Loucy (cell line): ENCODE measurements around the gene TP53TG5.

Source experiments
- H2AFZ ChIP-seq: fragments of 200-600 bp; sonication (generic); 2 replicates; pipeline ENCODE4 v1.6.0; 2016; ENCODE audit warnings: antibody characterized with exemption, mild to moderate bottlenecking, low read length, moderate library complexity
- H3F3A ChIP-seq: fragments of 200-600 bp; 2 replicates; pipeline ENCODE4 v1.6.0; 2016; ENCODE audit warnings: antibody characterized with exemption, low read depth, mild to moderate bottlenecking
- H3K27me3 ChIP-seq: fragments of 200-600 bp; sonication (generic); 2 replicates; pipeline ENCODE4 v1.6.1; 2014; ENCODE audit warnings: low read length, mild to moderate bottlenecking; ENCODE audit not compliant: insufficient read depth, poor library complexity, severe bottlenecking
- H3K36me3 ChIP-seq: fragments of 200-600 bp; sonication (generic); 2 replicates; pipeline ENCODE4 v1.6.1; 2016; ENCODE audit warnings: low read length; ENCODE audit not compliant: insufficient read depth
- H3K4me1 ChIP-seq: fragments of 200-600 bp; sonication (generic); 2 replicates; pipeline ENCODE4 v1.5.1; 2014; ENCODE audit warnings: low read length, mild to moderate bottlenecking; ENCODE audit not compliant: insufficient read depth, poor library complexity, severe bottlenecking
- H3K4me2 ChIP-seq: fragments of 200-600 bp; sonication (generic); 2 replicates; pipeline ENCODE4 v1.6.0; 2014; ENCODE audit warnings: antibody characterized with exemption, low read length, low read depth, mild to moderate bottlenecking; ENCODE audit not compliant: poor library complexity, severe bottlenecking
- H3K4me3 ChIP-seq: fragments of 200-600 bp; sonication (generic); 2 replicates; pipeline ENCODE4 v1.5.1; 2014; ENCODE audit warnings: low read length, mild to moderate bottlenecking, mixed read lengths; ENCODE audit not compliant: poor library complexity, severe bottlenecking
- H3K79me2 ChIP-seq: fragments of 200-600 bp; sonication (generic); 2 replicates; pipeline ENCODE4 v1.6.1; 2014; ENCODE audit warnings: low read length; ENCODE audit not compliant: insufficient read depth
- H3K9ac ChIP-seq: fragments of 200-600 bp; sonication (generic); 2 replicates; pipeline ENCODE4 v1.6.0; 2014; ENCODE audit warnings: mild to moderate bottlenecking, low read depth, low read length, moderate library complexity; ENCODE audit not compliant: poor library complexity, severe bottlenecking
- H3K9me2 ChIP-seq: fragments of 200-600 bp; sonication (generic); replicated peaks from 2 replicates; pipeline ENCODE4 v1.6.1; 2016; ENCODE audit warnings: low read depth, low read length, mixed read lengths
- H3K9me3 ChIP-seq: fragments of 200-600 bp; sonication (generic); 2 replicates; pipeline ENCODE4 v1.6.1; 2014; ENCODE audit warnings: mild to moderate bottlenecking, antibody characterized with exemption, low read length, low read depth; ENCODE audit not compliant: insufficient read depth
- H4K20me1 ChIP-seq: fragments of 200-600 bp; sonication (generic); 2 replicates; pipeline ENCODE4 v1.6.0; 2014; ENCODE audit warnings: antibody characterized with exemption, low read length, mild to moderate bottlenecking; ENCODE audit not compliant: insufficient read depth, poor library complexity, severe bottlenecking
- CTCF ChIP-seq: fragments of 200-600 bp; sonication (generic); conservative IDR thresholded peaks from 2 replicates; pipeline ENCODE4 v1.5.1; 2014; ENCODE audit warnings: mild to moderate bottlenecking, antibody characterized with exemption, low read length
- EZH2phosphoT487 ChIP-seq: fragments of 200-600 bp; IDR thresholded peaks from 2 replicates; pipeline ENCODE4 v1.6.1; 2018; ENCODE audit warnings: antibody characterized with exemption, mild to moderate bottlenecking, moderate library complexity, borderline replicate concordance

The TP53TG5 gene

GRCh38 chr20:45373353-45374100, 4.6 kb downstream of the TP53TG5 start:
- Histone ChIP-seq H3K9ac (peak overlapping the region; percentile 23), H3K4me3 (peak overlapping the region; percentile 69)
- TF ChIP-seq EZH2phosphoT487: no peak
- peak; percentile 89 for TF ChIP-seq CTCF

GRCh38 chr20:45372646-45373352, 5.3 kb downstream of the TP53TG5 start:
- H3K9ac ChIP-seq: no peak overlapping the region

More at GRCh38 chr20:45373353-45374100, 4.6 kb downstream of the TP53TG5 start:
- no peaks in the 10 kb centered on the region for H3F3A ChIP-seq
- H2AFZ ChIP-seq: peak overlapping the region; percentile 73
- no peaks in the 10 kb centered on the region for H3K9me2 ChIP-seq
- no peaks in the 10 kb centered on the region for H3K27me3 ChIP-seq
- H3K4me1 ChIP-seq: peaks cover 12% of the 10 kb centered on the region
- H3K4me2 ChIP-seq: peak overlapping the region; percentile 49
- no peaks in the 10 kb centered on the region for H3K79me2 ChIP-seq
- no peaks in the 10 kb centered on the region for H4K20me1 ChIP-seq
- H3K36me3 ChIP-seq: no peaks in the 10 kb centered on the region
- no peaks in the 10 kb centered on the region for H3K9me3 ChIP-seq

GRCh38 chr20:45372241-45372640, 5.9 kb downstream of the TP53TG5 start:
- H3K9ac ChIP-seq: no peak overlapping the region
- no peaks in the 10 kb centered on the region for H3K9me3 ChIP-seq
- no peak overlapping the region for H2AFZ ChIP-seq
- H4K20me1 ChIP-seq: no peaks in the 10 kb centered on the region
- no peak for TF ChIP-seq CTCF
- no peaks in the 10 kb centered on the region for H3K9me2 ChIP-seq
- H3K27me3 ChIP-seq: no peaks in the 10 kb centered on the region
- H3F3A ChIP-seq: peaks cover 6% of the 10 kb centered on the region; the same call in 1 of the 2 replicates
- peaks cover 23% of the 10 kb centered on the region for H3K4me1 ChIP-seq
- no peaks in the 10 kb centered on the region; the same call in 1 of the 2 replicates for H3K36me3 ChIP-seq
- no peak overlapping the region for H3K4me3 ChIP-seq
- H3K79me2 ChIP-seq: no peaks in the 10 kb centered on the region
- no peak overlapping the region for H3K4me2 ChIP-seq

More at GRCh38 chr20:45372646-45373352, 5.3 kb downstream of the TP53TG5 start:
- H3K27me3 ChIP-seq: no peaks in the 10 kb centered on the region
- TF ChIP-seq EZH2phosphoT487: no peak
- TF ChIP-seq CTCF: no peak
- peaks cover 17% of the 10 kb centered on the region for H3K4me1 ChIP-seq
- peaks cover 3% of the 10 kb centered on the region; the same call in 1 of the 2 replicates for H3F3A ChIP-seq
- peak overlapping the region; percentile 69 for H3K4me3 ChIP-seq
- H3K79me2 ChIP-seq: no peaks in the 10 kb centered on the region
- H3K36me3 ChIP-seq: no peaks in the 10 kb centered on the region
- no peaks in the 10 kb centered on the region for H4K20me1 ChIP-seq
- H3K9me3 ChIP-seq: no peaks in the 10 kb centered on the region
- peak overlapping the region; percentile 73; the same call in 1 of the 2 replicates for H2AFZ ChIP-seq
- no peaks in the 10 kb centered on the region for H3K9me2 ChIP-seq
- H3K4me2 ChIP-seq: peak overlapping the region; percentile 49
